Islet precursor cell (in vitro differentiated cells): ENCODE data around the gene HRK.

ENCODE experiments used
- DNase-seq: peaks from one replicate; pipeline ENCODE4 v3.0.0-alpha.2; 2018

The HRK gene

GRCh38 chr12:116881325-116881876 is at the start of gene HRK:
Gene HRK, minus strand, starts transcription at chr12:116881441. Its CDS starts 134 bp downstream, at chr12:116881307.
- DNase-seq = no peak

GRCh38 chr12:116929885-116930284 is 48.6 kb upstream of the HRK start:
- DNase-seq = no peak

DNA sequence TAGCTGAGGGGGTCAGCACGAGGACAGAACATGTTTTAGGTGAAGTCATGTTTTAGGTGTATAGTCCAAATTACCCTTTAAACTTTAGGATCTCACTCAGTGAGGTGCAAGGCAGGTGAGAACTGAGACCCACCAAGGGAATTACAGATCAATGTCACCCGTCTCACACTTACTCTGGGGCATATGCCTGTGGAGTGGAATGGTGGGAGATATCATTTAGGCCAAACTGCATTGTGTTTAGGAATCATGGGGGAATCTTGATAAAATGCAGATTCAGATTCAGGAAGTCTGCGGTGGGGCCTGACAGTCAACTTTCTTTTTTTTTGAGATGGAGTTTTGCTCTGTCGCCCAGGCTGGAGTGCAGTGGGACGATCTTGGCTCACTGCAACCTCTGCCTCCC is 47.3 kb upstream of the HRK start:
- DNase-seq = no peak

DNA sequence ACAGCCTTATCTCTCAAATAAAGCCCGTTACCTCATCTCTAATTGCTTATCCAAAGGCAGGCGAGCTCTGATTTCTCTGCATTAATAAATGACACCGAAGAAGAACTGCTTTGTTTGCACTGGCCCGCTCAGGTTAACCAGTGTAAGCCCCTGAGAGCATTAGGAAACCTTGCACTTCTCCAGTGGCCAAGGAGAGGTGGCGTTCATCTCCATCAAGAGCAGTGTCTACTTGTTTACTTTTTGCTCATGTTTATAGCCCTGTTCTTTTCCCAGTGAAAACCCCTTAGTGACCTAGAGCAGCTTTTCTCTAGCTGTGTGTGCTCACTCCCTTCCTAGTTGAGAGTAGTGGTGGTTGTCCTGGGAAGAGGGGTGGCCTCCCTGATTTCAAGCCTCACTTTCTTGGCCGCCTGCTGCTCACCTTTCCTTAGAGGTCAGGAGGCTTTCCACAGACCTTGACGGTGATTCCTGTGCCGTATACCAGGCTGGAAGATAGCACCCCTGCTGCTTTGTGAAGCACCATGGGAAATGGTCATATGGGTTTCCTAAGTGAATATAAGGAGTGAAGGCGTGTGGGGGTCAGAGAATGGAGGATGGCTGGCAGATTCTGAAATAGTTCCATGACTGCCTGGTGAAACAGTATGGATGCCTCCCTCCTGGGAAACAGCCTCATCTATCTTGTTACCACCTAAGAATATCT is 46.2 kb upstream of the HRK start:
- DNase-seq = peak; percentile 40

DNA sequence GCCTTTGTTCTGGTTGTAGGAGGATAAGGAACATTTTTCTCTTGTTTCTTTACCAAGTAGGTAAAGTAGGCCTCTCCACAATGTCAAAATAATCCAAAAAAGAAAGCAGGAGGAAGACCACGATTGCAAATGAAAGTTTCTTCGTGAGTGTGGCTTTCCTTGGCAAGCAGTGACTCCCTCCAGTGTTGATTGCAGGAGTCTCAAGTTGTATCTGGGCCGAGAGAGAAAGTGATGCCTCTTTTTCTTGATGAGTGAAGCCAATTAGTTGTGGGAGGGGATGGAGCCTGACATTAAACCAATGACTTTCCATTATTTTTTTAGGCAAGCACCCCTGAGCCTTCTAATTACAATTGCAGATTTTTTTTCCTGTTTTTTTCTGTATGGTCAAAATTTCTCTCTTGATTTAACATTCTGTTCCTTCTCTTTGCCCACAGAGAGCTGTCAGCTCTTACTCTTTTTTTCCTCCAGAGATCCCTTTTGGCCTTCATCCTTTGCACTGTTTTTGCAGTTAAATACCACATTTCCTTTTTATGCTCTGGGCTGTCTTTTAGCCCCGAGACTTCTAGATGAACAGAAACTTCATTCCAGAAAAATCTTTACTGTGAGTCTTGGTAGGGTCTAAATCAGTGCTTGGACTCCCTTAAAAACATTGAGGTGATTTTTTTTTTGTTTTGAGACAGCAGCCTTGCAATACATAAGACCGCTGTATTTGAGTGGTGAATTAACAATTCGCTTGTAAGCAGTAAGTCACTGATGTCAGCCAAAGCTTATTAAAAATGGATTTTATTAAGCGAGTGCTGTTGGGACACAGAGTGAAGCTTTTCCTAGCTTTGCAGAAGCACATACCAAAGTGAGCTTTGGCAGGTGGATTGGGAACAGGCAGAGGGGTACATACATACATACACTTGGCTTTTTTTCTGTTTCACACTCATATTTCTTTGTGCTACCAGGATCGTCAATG is 45.3 kb upstream of the HRK start:
- no peak for DNase-seq

DNA sequence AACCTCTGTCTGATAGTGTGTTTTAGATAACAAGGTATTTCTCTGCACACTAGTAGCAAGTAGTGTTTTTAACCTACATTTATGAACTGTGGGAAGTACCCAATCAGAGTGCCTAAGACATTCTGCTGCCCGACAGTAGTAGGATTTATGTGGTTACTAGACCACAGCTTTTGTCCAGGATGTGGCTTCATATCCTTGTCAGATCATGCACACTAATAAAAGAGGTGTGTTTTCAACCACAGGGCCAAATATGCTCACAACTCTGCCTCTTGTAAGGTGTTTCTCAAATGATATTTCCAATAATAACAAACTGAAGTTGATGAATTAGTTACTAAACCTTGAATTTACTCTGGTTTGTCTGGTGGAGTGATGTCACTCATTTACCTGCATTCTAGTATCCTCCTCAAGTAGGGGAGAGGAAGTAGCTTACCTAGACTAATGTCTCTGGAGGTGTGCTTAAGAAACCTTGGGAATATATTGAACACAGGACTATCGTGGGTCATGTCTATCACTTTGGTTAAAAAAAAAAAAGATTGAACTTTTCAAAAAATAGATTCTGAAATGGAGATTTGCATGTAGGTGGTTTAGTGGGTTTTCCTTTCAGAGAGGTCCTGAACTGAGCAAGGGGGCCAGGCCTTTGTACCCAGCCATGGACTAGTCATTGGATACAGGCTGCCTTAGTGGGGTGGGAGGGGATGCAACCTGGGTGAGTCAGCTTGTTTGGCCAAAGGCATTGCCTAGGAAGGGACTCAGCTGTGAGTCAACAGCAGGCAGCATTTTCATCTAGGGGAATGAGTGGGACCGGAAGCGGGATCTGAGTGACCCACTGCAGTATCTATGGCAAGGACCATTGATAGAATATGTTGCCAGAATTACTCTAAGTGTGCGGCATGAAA is 43.6 kb upstream of the HRK start:
- DNase-seq = peak; percentile 94

DNA sequence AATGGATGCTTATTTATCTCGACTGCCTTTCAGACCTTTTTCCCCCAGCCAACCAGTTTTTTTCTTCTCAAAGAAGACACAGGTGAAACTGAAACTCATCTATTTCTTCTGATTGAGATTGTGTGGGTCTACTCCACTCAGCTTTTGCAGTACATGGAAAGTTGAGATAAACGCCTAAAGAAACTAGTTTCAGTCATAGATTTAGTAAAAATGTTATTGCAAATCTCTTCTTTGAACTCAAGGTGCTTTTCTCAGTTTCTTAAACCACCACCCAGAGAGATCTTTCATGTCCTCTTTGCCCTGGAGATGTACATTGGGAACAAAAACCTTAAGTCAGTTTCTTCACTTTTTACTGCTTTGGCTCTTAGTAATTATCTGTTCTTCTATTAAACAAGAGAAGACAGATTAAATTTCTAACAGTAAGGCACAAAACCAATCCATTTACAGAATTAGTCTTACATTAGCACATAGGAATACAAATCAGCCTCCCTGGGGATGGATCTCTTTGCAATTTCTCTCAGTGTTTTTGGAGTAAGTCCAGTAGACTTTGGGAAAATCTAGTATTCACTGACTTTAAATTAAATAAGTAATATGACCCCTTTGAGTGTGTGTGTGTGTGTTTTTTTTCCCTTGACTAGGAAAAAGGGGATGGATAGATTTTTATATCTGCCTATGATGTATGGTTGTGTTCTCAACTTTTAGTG is 41.1 kb upstream of the HRK start:
- no peak for DNase-seq

DNA sequence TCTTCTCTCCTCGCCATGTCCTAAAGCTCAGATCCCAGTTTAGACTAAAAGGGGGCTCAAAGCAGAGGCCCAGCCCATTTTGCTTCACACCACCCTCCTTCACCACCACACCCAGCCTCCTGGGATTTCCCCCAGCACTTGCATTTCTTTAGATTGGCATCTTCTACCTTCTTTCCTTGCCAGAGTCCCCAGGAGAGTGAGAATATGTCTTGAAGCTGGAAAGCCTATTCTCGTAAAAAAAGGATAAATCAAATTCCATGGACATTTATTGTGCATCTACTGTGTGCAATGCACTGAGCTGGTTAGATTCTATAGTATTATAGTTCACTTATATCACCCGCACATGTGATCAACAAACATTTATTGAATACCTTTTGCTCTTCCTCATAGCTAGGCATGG is 39.7 kb upstream of the HRK start:
- DNase-seq = no peak

GRCh38 chr12:116919706-116920485 is 38.7 kb upstream of the HRK start:
- DNase-seq = no peak

GRCh38 chr12:116919247-116919661 is 38.0 kb upstream of the HRK start:
- no peak for DNase-seq

GRCh38 chr12:116918464-116918863 is 37.2 kb upstream of the HRK start:
- DNase-seq = no peak

- peak; percentile 95 for DNase-seq
These were observed 35.5 kb upstream of the HRK start for GRCh38 chr12:116916714-116917114.

GRCh38 chr12:116916122-116916521 is 34.9 kb upstream of the HRK start:
- DNase-seq = no peak

- no peak for DNase-seq
These were observed 34.1 kb upstream of the HRK start for GRCh38 chr12:116915326-116915725.

- peak; percentile 94 for DNase-seq
These were observed 29.6 kb upstream of the HRK start, which contains the start of gene FBXW8 for GRCh38 chr12:116910645-116911451. Gene FBXW8, plus strand, starts transcription at chr12:116910950. Its CDS starts 88 bp downstream, at chr12:116911038.

DNA sequence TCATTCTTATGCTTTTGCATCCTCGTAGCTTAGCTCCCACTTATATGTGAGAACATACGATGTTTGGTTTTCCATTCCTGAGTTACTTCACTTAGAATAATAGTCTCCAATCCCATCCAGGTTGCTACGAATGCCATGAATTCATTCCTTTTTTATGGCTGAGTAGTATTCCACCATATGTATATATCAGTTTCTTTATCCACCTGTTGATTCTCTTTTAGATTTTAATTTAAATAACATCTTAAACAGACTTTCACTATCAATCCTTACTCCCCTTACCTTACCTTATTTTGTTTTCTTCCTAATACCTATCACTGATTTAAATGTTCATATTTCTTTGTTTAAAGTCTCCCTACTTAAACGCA is 29.0 kb upstream of the HRK start:
- no peak for DNase-seq

DNA sequence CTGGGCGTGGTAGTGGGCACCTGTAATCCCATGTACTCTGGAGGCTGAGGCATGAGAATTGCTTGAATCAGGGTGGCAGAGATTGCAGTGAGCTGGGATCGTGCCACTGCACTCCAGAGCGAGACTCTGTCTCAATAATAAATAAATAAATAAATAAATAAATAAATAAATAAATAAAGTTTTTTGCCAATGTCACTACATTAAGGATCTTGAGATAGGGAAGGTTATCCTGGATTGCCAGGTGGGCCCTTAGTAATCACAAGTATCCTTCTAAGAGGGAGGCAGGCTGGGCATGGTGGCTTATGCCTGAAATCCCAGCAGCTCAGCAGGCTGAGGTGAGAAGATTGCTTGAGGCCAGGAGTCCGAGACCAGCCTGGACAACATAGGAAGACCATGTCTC is 25.0 kb upstream of the HRK start:
- no peak for DNase-seq

DNA sequence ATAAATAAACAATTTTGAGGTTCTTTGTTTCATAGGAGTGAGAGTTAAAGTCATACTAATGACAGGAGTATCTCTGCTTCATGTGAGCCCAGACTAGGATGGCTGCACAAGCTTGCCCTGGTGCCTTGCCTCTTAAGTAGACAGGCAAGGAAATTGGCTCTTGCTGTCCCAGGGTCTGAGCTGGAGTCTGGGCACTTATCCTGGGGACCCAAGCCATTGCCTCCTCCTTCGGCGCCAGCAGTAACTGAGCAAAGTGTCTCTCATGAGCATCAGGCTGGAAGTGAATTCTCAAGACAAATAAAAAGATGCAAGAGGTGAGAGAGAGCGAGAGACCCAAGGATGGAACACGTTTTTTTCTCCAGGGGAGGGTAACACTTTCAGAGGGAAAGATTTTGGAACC is 22.6 kb upstream of the HRK start:
- DNase-seq = no peak

- DNase-seq = no peak
These were observed 20.4 kb upstream of the HRK start for GRCh38 chr12:116901612-116902011.

GRCh38 chr12:116898669-116899068 is 17.4 kb upstream of the HRK start:
- no peak for DNase-seq
